Subcutaneous preadipocyte (primary cell): ENCODE results near the gene TUBA1A. TPM values are rescaled to one million over a fixed set of nuclear protein-coding genes. Genes with fewer than 3 reads are reported as not detected.

ENCODE experiments used
- small RNA-seq: library from RNA; depleted of rRNA; stranded (forward); fragments of <200 nt; gene quantifications from one replicate; pipeline ENCODE3, GENCODE V24; 2012
- total RNA-seq: library from RNA; depleted of rRNA; stranded (reverse); fragments of >200 nt; gene quantifications from 2 replicates; pipeline ENCODE4 v1.2.3, GENCODE V29; 2012

Gene TUBA1A
- 513 and 543 TPM in 2 replicates for total RNA-seq

GRCh38 chr12:49188916-49189367, at the start of gene TUBA1A:
TSS of gene TUBA1A (minus strand) at chr12:49189080. CDS start at chr12:49188979, 101 bp downstream.

Small RNA genes lying within 50 kb of the gene (small RNA-seq; reads per million reads assigned to genes)
- not detected for gene RF00017

Other genes with a start within 250 kb of the TUBA1A start
- 40.4 and 51.6 TPM in 2 replicates for gene ARF3, start 231.6 kb downstream of the TUBA1A start, total RNA-seq
- gene WNT10B, start 217.3 kb downstream of the TUBA1A start, total RNA-seq, result 0.20 TPM in 1 of 2 replicates, not detected in the other
- gene WNT1, start 210.8 kb downstream of the TUBA1A start, total RNA-seq, result not detected in 2 replicates
- under 0.01 TPM in 2 replicates for gene DDN, start 189.7 kb downstream of the TUBA1A start, total RNA-seq
- 68.4 and 69.8 TPM in 2 replicates for gene PRKAG1, start 170.3 kb downstream of the TUBA1A start, total RNA-seq
- gene KMT2D, start 128.3 kb downstream of the TUBA1A start, total RNA-seq, result 23.1 and 32.1 TPM in 2 replicates
- 0.37 and 0.39 TPM in 2 replicates for gene RHEBL1, start 119.1 kb downstream of the TUBA1A start, total RNA-seq
- gene DHH, start 94.3 kb downstream of the TUBA1A start, total RNA-seq, result under 0.01 TPM in 1 of 2 replicates, not detected in the other
- 41.8 and 43.7 TPM in 2 replicates for gene LMBR1L, start 78.2 kb downstream of the TUBA1A start, total RNA-seq
- 2,784 and 3,087 TPM in 2 replicates for gene TUBA1B, start 57.7 kb downstream of the TUBA1A start, total RNA-seq
- 823 and 1,037 TPM in 2 replicates for gene TUBA1C, start 76.0 kb upstream of the TUBA1A start, total RNA-seq
- gene PRPH, start 106.1 kb upstream of the TUBA1A start, total RNA-seq, result not detected in 2 replicates
- 14.0 and 18.8 TPM in 2 replicates for gene TROAP, start 134.2 kb upstream of the TUBA1A start, total RNA-seq
- not detected in 2 replicates for gene C1QL4, start 148.1 kb upstream of the TUBA1A start, total RNA-seq
- 0.20 TPM in 1 of 2 replicates, not detected in the other for gene DNAJC22, start 157.8 kb upstream of the TUBA1A start, total RNA-seq
- gene SPATS2, start 178.4 kb upstream of the TUBA1A start, total RNA-seq, result 14.0 and 22.1 TPM in 2 replicates